Smooth muscle cell (in vitro differentiated cells): ENCODE data around the gene CHDH. TPM values are rescaled to one million over a fixed set of nuclear protein-coding genes. Genes with fewer than 3 reads are reported as not detected.

ENCODE experiments used
- DNase-seq: peaks from one replicate; lab custom pipeline; 2025; ENCODE audit not compliant: unreplicated experiment; lab: John Stamatoyannopoulos, UW
- H2AFZ ChIP-seq: fragments of 200-600 bp; sonication (generic); 2 replicates; pipeline ENCODE4 v1.6.0; 2016; ENCODE audit warnings: antibody characterized with exemption, low read depth, mild to moderate bottlenecking
- H3F3A ChIP-seq: fragments of 200-600 bp; sonication (generic); 2 replicates; pipeline ENCODE4 v1.6.0; 2017; ENCODE audit warnings: antibody characterized with exemption, low read depth
- H3K27ac ChIP-seq: fragments of 200-600 bp; sonication (generic); 2 replicates; pipeline ENCODE4 v1.5.1; 2016; ENCODE audit warnings: low read depth, mild to moderate bottlenecking
- H3K27me3 ChIP-seq: fragments of 200-600 bp; sonication (generic); 2 replicates; pipeline ENCODE4 v1.6.1; 2016; ENCODE audit warnings: low read depth, mild to moderate bottlenecking
- H3K36me3 ChIP-seq: fragments of 200-600 bp; sonication (generic); 2 replicates; pipeline ENCODE4 v1.5.1; 2016; ENCODE audit warnings: low read depth
- H3K4me1 ChIP-seq: fragments of 200-600 bp; sonication (generic); 2 replicates; pipeline ENCODE4 v1.5.1; 2016; ENCODE audit warnings: low read depth
- H3K4me2 ChIP-seq: fragments of 200-600 bp; sonication (generic); 2 replicates; pipeline ENCODE4 v1.6.0; 2016; ENCODE audit warnings: mild to moderate bottlenecking
- H3K4me3 ChIP-seq: fragments of 200-600 bp; sonication (generic); 2 replicates; pipeline ENCODE4 v1.5.1; 2016; ENCODE audit warnings: mild to moderate bottlenecking
- H3K79me2 ChIP-seq: fragments of 200-600 bp; sonication (generic); 2 replicates; pipeline ENCODE4 v1.6.0; 2016; ENCODE audit warnings: low read depth, mild to moderate bottlenecking
- H3K9ac ChIP-seq: fragments of 200-600 bp; sonication (generic); 2 replicates; pipeline ENCODE4 v1.6.0; 2016; ENCODE audit warnings: low read depth
- H3K9me3 ChIP-seq: fragments of 200-600 bp; sonication (generic); replicated peaks from 2 replicates; pipeline ENCODE4 v1.5.1; 2016; ENCODE audit warnings: low read depth
- H4K20me1 ChIP-seq: fragments of 200-600 bp; sonication (generic); 2 replicates; pipeline ENCODE4 v1.6.0; 2016; ENCODE audit warnings: low read depth
- WGBS: methylation state at CpG from one replicate; pipeline ENCODE4 v1.1.7; 2016; ENCODE audit warnings: low lambda C conversion rate; 5-methylcytosine and 5-hydroxymethylcytosine counted together
- polyA plus RNA-seq: library from polyadenylated mRNA; unstranded; fragments of >200 nt; fragmentation: Nextera tagmentation; extraction: Ambion mirVana; gene quantifications from 2 replicates; pipeline ENCODE4 v1.2.1, GENCODE V29; 2016
- total RNA-seq: library from RNA; depleted of rRNA; stranded (reverse); fragments of >200 nt; gene quantifications from 2 replicates; pipeline ENCODE4 v1.2.3, GENCODE V29; 2014
- TF ChIP-seq, protein P1 (sequence below): fragments of 200-600 bp; sonication (generic); IDR thresholded peaks from 2 replicates; pipeline ENCODE4 v1.5.1; 2017; ENCODE audit warnings: borderline replicate concordance, mild to moderate bottlenecking, antibody characterized with exemption; ENCODE audit not compliant: insufficient read depth, poor library complexity, severe bottlenecking

The CHDH gene
- total and polyA plus RNA-seq, 2 experiments from 2014 or later = 0.36 to 0.51 TPM

DNA sequence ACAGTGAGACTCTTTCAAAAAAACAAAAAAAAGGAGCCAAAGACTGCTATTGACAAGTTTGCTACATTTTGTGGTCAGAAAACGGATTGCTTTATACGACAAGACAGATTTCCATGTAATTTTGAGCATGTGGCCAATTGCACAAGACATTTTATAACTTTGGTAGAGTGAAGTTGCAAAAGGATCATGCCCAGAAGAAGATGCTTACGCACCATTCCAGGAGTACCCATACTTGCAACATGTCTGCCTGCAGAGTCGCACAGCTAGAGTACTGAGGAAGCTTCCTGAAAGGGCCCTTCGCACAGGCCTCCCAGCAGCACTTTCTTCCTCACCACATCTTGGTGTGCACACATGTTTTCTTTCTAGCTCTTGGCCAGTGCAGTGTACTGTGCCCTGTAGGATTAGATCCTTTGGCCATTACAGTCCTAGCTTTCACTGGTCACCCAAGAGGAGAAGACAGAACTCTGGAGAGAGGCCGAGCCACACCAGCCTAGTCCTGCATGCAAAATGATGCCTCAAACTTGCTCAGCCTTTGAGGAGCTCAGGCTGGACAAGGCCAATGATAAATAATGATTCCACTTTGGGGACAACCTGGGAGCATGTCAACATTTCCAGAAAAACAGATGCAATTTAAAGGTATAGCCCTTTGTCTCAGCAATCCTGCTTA lies 11.7 kb downstream of the CHDH start:
- Histone ChIP-seq H3K9ac (no peak overlapping the region), H3K9me3 (no peaks in the 10 kb centered on the region), H3K27ac (no peak overlapping the region), H3K27me3 (no peaks in the 10 kb centered on the region), H3K4me2 (no peak overlapping the region), H3K36me3 (no peaks in the 10 kb centered on the region), H3F3A (no peaks in the 10 kb centered on the region), H3K4me1 (no peaks in the 10 kb centered on the region), H2AFZ (no peak overlapping the region), H3K4me3 (no peak overlapping the region), H4K20me1 (no peaks in the 10 kb centered on the region), H3K79me2 (no peaks in the 10 kb centered on the region)
- DNase-seq = no peak
- TF ChIP-seq, protein P1, sequence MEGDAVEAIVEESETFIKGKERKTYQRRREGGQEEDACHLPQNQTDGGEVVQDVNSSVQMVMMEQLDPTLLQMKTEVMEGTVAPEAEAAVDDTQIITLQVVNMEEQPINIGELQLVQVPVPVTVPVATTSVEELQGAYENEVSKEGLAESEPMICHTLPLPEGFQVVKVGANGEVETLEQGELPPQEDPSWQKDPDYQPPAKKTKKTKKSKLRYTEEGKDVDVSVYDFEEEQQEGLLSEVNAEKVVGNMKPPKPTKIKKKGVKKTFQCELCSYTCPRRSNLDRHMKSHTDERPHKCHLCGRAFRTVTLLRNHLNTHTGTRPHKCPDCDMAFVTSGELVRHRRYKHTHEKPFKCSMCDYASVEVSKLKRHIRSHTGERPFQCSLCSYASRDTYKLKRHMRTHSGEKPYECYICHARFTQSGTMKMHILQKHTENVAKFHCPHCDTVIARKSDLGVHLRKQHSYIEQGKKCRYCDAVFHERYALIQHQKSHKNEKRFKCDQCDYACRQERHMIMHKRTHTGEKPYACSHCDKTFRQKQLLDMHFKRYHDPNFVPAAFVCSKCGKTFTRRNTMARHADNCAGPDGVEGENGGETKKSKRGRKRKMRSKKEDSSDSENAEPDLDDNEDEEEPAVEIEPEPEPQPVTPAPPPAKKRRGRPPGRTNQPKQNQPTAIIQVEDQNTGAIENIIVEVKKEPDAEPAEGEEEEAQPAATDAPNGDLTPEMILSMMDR = no peak
- WGBS = 99% methylated on average over 6 of the region's 6 CpGs

DNA sequence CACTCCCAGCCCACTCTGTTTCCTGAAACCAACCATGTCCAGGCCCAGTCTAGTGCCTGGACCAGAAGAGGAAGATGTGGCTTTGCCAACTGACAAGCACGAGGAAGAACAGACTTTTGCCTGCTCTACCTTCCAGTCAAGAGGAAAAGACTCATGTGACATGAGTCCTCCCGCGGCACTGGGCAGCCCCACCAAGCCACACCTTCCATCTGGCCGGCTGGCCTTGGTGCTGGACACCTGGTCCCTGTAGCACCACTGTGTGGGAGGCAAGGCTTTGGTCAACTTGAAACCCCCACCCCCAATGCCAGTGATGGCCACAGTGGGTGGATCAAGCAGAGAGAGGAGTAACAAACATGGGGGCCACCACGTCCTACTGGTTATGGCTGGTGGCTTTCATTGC lies 12.5 kb downstream of the CHDH start:
- Histone ChIP-seq H3F3A (no peaks in the 10 kb centered on the region), H4K20me1 (no peaks in the 10 kb centered on the region), H3K79me2 (no peaks in the 10 kb centered on the region), H3K4me1 (no peaks in the 10 kb centered on the region), H3K27me3 (no peaks in the 10 kb centered on the region), H3K27ac (no peak overlapping the region), H3K4me3 (no peak overlapping the region), H3K9me3 (no peaks in the 10 kb centered on the region), H3K4me2 (no peak overlapping the region), H3K36me3 (no peaks in the 10 kb centered on the region), H2AFZ (no peak overlapping the region), H3K9ac (no peak overlapping the region)
- 92% methylated on average over 5 of the region's 5 CpGs for WGBS
- TF ChIP-seq, protein P1 = no peak
- DNase-seq = no peak

DNA sequence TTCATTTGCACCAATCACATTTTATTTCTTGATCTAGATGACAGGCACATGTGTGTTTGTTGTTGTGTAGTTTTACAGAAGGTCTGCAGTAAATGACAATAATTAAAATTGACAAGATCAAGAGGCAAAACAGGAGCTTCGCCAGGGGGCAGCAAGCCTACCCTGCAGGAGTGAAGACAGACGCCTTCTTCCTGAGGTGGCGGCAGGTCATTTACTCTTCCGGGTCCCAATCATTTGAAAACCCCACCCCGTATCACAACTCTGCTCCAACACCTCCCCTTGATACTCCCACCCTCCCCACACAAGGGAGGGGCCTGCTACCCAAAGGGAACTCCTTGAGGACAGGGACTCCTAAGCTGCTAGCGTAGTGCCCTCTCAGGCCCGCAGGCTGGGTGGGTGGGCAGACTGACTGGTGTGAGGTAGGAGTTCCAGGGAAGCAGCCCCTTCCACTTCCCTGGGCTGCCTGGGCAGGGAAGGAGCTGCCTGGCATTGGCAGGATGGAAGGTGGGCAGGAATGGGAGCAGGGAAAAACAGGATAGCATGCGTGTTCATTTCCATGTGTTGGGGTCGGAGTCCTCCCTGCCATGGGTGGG lies 13.1 kb downstream of the CHDH start:
- TF ChIP-seq, protein P1 = no peak
- no peak overlapping the region for H2AFZ ChIP-seq
- H3K27me3 ChIP-seq = no peaks in the 10 kb centered on the region
- no peak overlapping the region for H3K27ac ChIP-seq
- no peak overlapping the region for H3K4me2 ChIP-seq
- H3K4me1 ChIP-seq = no peaks in the 10 kb centered on the region
- H3K79me2 ChIP-seq = no peaks in the 10 kb centered on the region
- no peaks in the 10 kb centered on the region for H3F3A ChIP-seq
- WGBS = 92% methylated on average over 9 of the region's 9 CpGs
- no peak overlapping the region for H3K9ac ChIP-seq
- no peaks in the 10 kb centered on the region for H3K36me3 ChIP-seq
- DNase-seq = no peak
- no peak overlapping the region for H3K4me3 ChIP-seq
- no peaks in the 10 kb centered on the region for H4K20me1 ChIP-seq
- no peaks in the 10 kb centered on the region for H3K9me3 ChIP-seq

DNA sequence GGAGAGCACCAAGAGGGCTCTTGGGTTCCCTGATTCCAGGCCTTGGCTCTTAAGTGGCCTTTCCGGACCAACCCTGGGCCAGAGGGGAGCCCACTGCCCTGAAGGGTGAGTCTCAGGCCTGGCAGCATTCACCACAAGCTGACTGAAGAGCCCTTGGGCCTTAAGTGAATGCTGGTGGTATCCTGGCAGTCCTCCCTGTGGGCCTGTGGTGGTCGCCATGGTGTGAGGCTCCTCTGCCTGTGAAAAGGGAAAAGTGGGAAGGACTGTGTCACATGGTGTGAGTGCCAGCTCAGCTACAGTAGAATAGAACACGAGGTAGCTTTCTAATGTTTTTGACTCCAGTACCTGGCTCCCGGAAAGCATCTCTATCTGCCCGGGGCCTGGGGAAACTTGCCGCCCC lies 15.3 kb downstream of the CHDH start:
- Histone ChIP-seq H3K27ac (no peak overlapping the region), H3K4me3 (no peak overlapping the region), H3K9me3 (no peaks in the 10 kb centered on the region), H2AFZ (no peak overlapping the region), H4K20me1 (no peaks in the 10 kb centered on the region), H3K4me1 (no peaks in the 10 kb centered on the region), H3K79me2 (no peaks in the 10 kb centered on the region), H3K27me3 (no peaks in the 10 kb centered on the region), H3K9ac (no peak overlapping the region), H3K36me3 (no peaks in the 10 kb centered on the region), H3F3A (no peaks in the 10 kb centered on the region), H3K4me2 (no peak overlapping the region)
- DNase-seq = no peak
- TF ChIP-seq, protein P1 = no peak
- WGBS = 93% methylated on average over 6 of the region's 6 CpGs
